Measurements from ENCODE around the gene RHOV.

GRCh38 chr15:40828447-40829036 lies 45.5 kb downstream of the RHOV start, which contains the start of gene PPP1R14D:
- TF ChIP-seq CTCF (conservative IDR thresholded peaks at IDR 0.05; ENCODE audit: low read length) (no peak), EZH2phosphoT487 (IDR thresholded peaks at IDR 0.05; ENCODE audit: borderline replicate concordance, low read depth, low read length) (no peak)
